Bronchial epithelial cell (primary cell): ENCODE data around the gene FAM81A. TPM values are rescaled to one million over a fixed set of nuclear protein-coding genes. Genes with fewer than 3 reads are reported as not detected.
"Not testable (repeated sequence)": the region's sequence is repeated elsewhere in the genome, so short reads cannot be mapped to it uniquely, and the experiment has no call there.

ENCODE experiments used
- DNase-seq: peaks from one replicate; pipeline ENCODE4 v3.0.0-alpha.2; 2010; ENCODE audit warnings: low read depth
- FAIRE-seq: peaks from 2 replicates; lab custom pipeline; 2011; peaks lifted over from hg19 to GRCh38; lab: Jason Lieb, UNC
- H3K27me3 ChIP-seq: 2 replicates; pipeline ENCODE4 v1.5.1; 2011; ENCODE audit warnings: low read length; ENCODE audit not compliant: control insufficient read depth, insufficient read depth
- H3K36me3 ChIP-seq: 2 replicates; pipeline ENCODE4 v1.5.1; 2011; ENCODE audit warnings: low read length; ENCODE audit not compliant: control insufficient read depth, insufficient read depth
- H3K4me3 ChIP-seq: 2 replicates; pipeline ENCODE4 v1.5.1; 2011; ENCODE audit warnings: mild to moderate bottlenecking, low read depth, low read length, control low read depth
- total RNA-seq: library from RNA; depleted of rRNA; stranded (reverse); fragments of >200 nt; gene quantifications from 2 replicates; pipeline ENCODE4 v1.2.1, GENCODE V29; 2014
- TF ChIP-seq, protein P1 (sequence below): IDR thresholded peaks from 2 replicates; pipeline ENCODE4 v1.5.1; 2011; ENCODE audit warnings: mild to moderate bottlenecking, moderate library complexity, low read length, control low read depth, inconsistent platforms; ENCODE audit not compliant: insufficient read depth, severe bottlenecking

The FAM81A gene
- total RNA-seq, 1 donor from 2014 or later: 0.26 TPM

DNA sequence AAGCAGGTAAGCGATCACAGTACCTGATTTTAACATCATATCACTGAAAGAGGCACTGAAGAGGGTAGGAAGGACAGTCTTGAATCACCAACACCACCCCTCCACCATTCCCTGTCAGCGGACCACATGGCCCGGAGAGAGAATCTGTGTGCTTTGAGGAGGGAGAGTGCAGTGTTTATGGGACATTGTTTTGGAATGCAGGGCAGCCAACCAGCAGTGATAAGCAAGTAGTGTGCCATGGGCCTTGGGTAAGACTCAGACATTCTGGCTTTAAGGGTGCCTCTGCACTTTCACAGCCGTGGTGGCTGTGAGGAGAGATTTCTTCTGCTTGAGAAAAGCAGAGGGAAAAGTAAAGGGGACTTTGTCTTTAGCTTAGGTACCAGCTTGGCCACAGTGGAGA lies 46.4 kb downstream of the FAM81A start:
- no peaks in the 10 kb centered on the region for H3K27me3 ChIP-seq
- peak; percentile 23 for FAIRE-seq
- H3K36me3 ChIP-seq: no peaks in the 10 kb centered on the region
- DNase-seq: no peak
- TF ChIP-seq, protein P1, sequence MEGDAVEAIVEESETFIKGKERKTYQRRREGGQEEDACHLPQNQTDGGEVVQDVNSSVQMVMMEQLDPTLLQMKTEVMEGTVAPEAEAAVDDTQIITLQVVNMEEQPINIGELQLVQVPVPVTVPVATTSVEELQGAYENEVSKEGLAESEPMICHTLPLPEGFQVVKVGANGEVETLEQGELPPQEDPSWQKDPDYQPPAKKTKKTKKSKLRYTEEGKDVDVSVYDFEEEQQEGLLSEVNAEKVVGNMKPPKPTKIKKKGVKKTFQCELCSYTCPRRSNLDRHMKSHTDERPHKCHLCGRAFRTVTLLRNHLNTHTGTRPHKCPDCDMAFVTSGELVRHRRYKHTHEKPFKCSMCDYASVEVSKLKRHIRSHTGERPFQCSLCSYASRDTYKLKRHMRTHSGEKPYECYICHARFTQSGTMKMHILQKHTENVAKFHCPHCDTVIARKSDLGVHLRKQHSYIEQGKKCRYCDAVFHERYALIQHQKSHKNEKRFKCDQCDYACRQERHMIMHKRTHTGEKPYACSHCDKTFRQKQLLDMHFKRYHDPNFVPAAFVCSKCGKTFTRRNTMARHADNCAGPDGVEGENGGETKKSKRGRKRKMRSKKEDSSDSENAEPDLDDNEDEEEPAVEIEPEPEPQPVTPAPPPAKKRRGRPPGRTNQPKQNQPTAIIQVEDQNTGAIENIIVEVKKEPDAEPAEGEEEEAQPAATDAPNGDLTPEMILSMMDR: no peak
- H3K4me3 ChIP-seq: no peak overlapping the region

DNA sequence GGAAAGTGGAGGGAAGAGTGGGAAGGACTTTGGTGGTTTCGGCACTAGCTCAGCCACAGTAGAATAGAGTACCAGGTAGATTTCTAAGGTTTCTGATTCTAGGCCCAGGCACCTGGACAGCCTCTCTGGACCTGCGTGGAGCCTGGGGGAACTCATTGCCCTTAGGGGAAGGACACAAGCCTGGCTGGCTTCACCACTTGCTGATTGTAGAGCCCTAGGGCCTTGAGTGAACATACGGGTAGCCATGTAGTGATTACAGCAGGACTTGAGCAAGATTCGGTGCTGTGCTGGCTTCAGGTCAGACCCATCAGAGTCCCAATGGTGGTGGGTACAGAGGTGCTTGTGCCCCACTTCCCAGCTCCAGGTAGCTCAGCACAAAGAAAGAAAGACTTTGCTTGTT lies 47.0 kb downstream of the FAM81A start:
- Histone ChIP-seq H3K4me3 (no peak overlapping the region), H3K36me3 (no peaks in the 10 kb centered on the region), H3K27me3 (no peaks in the 10 kb centered on the region)
- DNase-seq (no peak), FAIRE-seq (peak; percentile 52)
- TF ChIP-seq, protein P1: no peak

DNA sequence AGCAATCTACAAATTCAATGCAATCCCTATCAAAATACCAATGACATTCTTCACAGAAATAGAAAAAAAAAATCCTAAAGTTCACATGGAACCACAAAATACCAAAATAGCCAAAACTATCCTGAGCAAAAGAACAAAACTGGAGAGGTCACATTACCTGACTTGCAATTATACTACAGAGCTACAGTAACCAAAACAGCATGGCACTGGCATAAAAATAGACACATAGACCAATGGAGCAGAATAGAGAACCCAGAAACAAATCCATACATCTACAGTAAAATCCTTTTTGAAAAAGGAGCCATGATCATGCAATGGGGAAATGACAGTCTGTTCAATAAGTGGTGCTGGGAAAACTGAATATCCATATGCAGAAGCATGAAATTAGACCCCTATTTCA lies 51.5 kb downstream of the FAM81A start:
- not testable (repeated sequence) for FAIRE-seq, H3K36me3 ChIP-seq, DNase-seq

DNA sequence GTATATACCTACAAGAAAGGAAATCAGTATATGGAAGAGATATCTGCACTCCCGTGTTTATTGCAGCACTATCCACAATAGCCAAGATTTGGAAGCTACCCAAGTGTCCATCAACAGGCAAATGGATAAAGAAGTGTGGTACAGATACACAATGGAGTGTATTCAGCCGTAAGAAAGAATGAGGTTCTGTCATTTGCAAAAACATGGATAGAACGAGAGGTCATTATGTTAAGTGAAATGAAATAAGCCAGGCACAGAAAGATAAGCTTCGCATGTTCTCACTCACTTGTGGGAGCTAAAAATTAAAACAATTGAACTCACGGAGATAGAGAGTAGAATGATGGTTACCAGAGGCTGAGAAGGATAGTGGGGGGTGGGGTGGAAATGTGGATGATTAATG lies 53.1 kb downstream of the FAM81A start:
- Histone ChIP-seq H3K27me3 (no peaks in the 10 kb centered on the region), H3K4me3 (no peak overlapping the region), H3K36me3 (no peaks in the 10 kb centered on the region)
- TF ChIP-seq, protein P1: no peak
- no peak for DNase-seq
- FAIRE-seq: no peak

More for the DNA sequence above, 51.5 kb downstream of the FAM81A start:
- H3K4me3 ChIP-seq, H3K27me3 ChIP-seq: not testable (repeated sequence)

DNA sequence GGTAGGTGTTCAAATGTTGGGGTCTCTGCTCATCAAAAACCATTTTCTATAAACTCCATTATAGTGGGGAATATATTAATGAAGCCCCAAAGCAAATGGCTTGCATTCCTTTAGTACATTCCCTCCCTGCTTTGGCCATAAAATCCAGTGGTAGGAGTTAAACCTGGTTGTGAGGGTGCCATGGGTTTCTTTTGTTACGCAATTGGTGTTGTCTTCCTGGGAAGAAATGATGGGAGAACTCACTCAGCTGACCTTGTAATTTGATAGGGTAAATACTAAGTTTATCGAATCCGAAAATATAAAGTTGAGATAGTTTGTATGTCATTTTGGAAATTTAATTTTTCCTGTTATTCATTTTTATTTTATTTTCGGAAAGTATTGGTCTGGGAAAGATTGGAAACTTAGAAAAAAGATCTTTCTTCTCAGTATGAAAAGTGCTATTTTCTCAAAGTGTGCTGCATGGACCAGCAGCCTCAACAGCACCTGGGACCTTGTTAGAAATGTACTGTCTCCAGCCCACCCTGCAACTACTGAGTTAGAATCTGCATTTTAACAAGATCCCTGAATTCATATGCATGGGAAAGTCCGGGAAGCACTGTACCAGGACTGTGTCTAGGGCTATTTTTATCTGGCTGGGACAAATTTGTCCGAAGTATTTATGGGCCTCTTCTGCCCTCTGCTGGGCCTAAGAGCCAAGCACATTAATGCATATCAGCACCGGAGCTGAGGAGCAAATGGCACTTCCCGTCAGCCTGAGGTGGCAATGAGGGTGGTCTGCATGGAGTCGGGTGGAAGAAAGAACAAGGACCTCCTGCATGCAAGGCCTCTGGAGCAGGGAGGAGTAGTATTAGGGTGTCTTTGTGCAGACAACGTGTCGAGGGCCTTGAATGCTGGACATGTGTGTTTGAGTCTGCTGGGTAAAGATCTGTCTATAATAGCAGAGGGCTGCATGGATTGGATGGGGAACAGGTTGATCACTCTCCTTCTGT lies 54.7 kb downstream of the FAM81A start:
- TF ChIP-seq, protein P1: peak; percentile 68
- Histone ChIP-seq H3K27me3 (no peaks in the 10 kb centered on the region), H3K36me3 (no peaks in the 10 kb centered on the region), H3K4me3 (no peak overlapping the region)
- peak; percentile 56 for DNase-seq
- peak; percentile 28 for FAIRE-seq

DNA sequence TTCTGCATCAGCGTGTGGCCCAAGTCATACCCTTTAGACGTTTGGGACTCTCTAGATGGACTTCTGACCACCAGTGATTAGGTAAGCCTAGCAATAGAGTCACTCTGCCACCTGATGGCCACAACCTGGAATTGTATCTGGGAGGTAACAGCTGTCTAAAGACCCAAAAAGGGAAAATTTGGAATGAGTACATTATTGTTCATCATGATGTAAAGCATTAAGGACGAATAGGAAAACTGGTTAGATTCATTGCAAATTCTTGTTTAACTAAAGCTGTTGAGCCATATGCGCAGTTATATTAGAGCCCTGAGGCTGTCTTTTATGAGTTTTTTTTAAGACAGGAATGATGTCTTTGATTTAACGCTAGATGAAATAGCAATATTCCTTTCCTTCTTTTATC lies 63.6 kb downstream of the FAM81A start:
- TF ChIP-seq, protein P1: peak; percentile 65
- no peaks in the 10 kb centered on the region for H3K27me3 ChIP-seq
- H3K36me3 ChIP-seq: no peaks in the 10 kb centered on the region
- no peak overlapping the region for H3K4me3 ChIP-seq
- FAIRE-seq (no peak), DNase-seq (peak; percentile 80)
